Astrocyte (in vitro differentiated cells and primary cell): ENCODE measurements around the gene PARL. TPM values are rescaled to one million over a fixed set of nuclear protein-coding genes. Genes with fewer than 3 reads are reported as not detected.
A peak's percentile ranks its signal among the peaks of the same experiment; 100 is the strongest.

ENCODE experiments used
- DNase-seq: peaks from one replicate; pipeline ENCODE4 v3.0.0-alpha.2; 2010; ENCODE audit warnings: low read depth
- FAIRE-seq: peaks from 2 replicates; lab custom pipeline; 2011; peaks lifted over from hg19 to GRCh38; lab: Jason Lieb, UNC
- H2AFZ ChIP-seq: 2 replicates; pipeline ENCODE4 v1.6.0; 2012; ENCODE audit warnings: low read depth, low read length, inconsistent platforms
- H3K27ac ChIP-seq: 2 replicates; pipeline ENCODE4 v1.5.1; 2011; ENCODE audit warnings: low read depth, low read length, inconsistent platforms
- H3K27me3 ChIP-seq: 2 replicates; pipeline ENCODE4 v1.6.0; 2011; ENCODE audit warnings: low read length, inconsistent platforms; ENCODE audit not compliant: insufficient read depth
- H3K36me3 ChIP-seq: 2 replicates; pipeline ENCODE4 v1.5.1; 2011; ENCODE audit warnings: low read length, inconsistent platforms; ENCODE audit not compliant: insufficient read depth
- H3K4me1 ChIP-seq: 2 replicates; pipeline ENCODE4 v1.5.1; 2011; ENCODE audit warnings: low read length, inconsistent platforms; ENCODE audit not compliant: insufficient read depth
- H3K4me2 ChIP-seq: 2 replicates; pipeline ENCODE4 v1.6.0; 2012; ENCODE audit warnings: low read length, inconsistent platforms
- H3K4me3 ChIP-seq: 2 replicates; pipeline ENCODE4 v1.5.1; 2011; ENCODE audit warnings: low read depth, mild to moderate bottlenecking, low read length, inconsistent platforms; ENCODE audit not compliant: insufficient read depth
- H3K79me2 ChIP-seq: 2 replicates; pipeline ENCODE4 v1.6.0; 2012; ENCODE audit warnings: mild to moderate bottlenecking, low read length, inconsistent platforms; ENCODE audit not compliant: insufficient read depth
- H3K9ac ChIP-seq: 2 replicates; pipeline ENCODE4 v1.6.0; 2012; ENCODE audit warnings: mild to moderate bottlenecking, low read length, inconsistent platforms
- H3K9me3 ChIP-seq: 2 replicates; pipeline ENCODE4 v1.5.1; 2012; ENCODE audit warnings: low read depth, mild to moderate bottlenecking, low read length, inconsistent platforms; ENCODE audit not compliant: insufficient read depth
- H4K20me1 ChIP-seq: 2 replicates; pipeline ENCODE4 v1.6.0; 2012; ENCODE audit warnings: low read length, inconsistent platforms; ENCODE audit not compliant: insufficient read depth
- H3K27ac Mint-ChIP-seq: one replicate; pipeline ENCODE4 v1.8.0; 2021; ENCODE audit warnings: mild to moderate bottlenecking, mixed read lengths; ENCODE audit not compliant: unreplicated experiment
- H3K27me3 Mint-ChIP-seq: one replicate; pipeline ENCODE4 v1.8.0; 2021; ENCODE audit warnings: low read depth, mixed read lengths; ENCODE audit not compliant: unreplicated experiment
- H3K36me3 Mint-ChIP-seq: one replicate; pipeline ENCODE4 v1.8.0; 2021; ENCODE audit warnings: low read depth, mixed read lengths; ENCODE audit not compliant: unreplicated experiment
- H3K4me1 Mint-ChIP-seq: one replicate; pipeline ENCODE4 v1.8.0; 2021; ENCODE audit warnings: low read depth, mixed read lengths; ENCODE audit not compliant: unreplicated experiment
- H3K4me3 Mint-ChIP-seq: one replicate; pipeline ENCODE4 v1.8.0; 2021; ENCODE audit warnings: mild to moderate bottlenecking, moderate library complexity, mixed read lengths; ENCODE audit not compliant: unreplicated experiment
- H3K9me3 Mint-ChIP-seq: one replicate; pipeline ENCODE4 v1.8.0; 2021; ENCODE audit warnings: mild to moderate bottlenecking, mixed read lengths; ENCODE audit not compliant: unreplicated experiment
- CTCF ChIP-seq: IDR thresholded peaks from 2 replicates; pipeline ENCODE4 v1.5.1; 2011; ENCODE audit warnings: low read depth, mild to moderate bottlenecking, inconsistent platforms, low read length, moderate library complexity; ENCODE audit not compliant: insufficient read depth
- EZH2 ChIP-seq: IDR thresholded peaks from 2 replicates; pipeline ENCODE4 v1.6.1; 2012; ENCODE audit warnings: mild to moderate bottlenecking, low read length, inconsistent platforms; ENCODE audit not compliant: insufficient read depth
- total RNA-seq: library from RNA; stranded (reverse); gene quantifications from 2 replicates; pipeline ENCODE4 v1.2.1, GENCODE V29; 2021

PARL gene
- total RNA-seq, 1 donor from 2014 or later, result 64.7 TPM

DNA sequence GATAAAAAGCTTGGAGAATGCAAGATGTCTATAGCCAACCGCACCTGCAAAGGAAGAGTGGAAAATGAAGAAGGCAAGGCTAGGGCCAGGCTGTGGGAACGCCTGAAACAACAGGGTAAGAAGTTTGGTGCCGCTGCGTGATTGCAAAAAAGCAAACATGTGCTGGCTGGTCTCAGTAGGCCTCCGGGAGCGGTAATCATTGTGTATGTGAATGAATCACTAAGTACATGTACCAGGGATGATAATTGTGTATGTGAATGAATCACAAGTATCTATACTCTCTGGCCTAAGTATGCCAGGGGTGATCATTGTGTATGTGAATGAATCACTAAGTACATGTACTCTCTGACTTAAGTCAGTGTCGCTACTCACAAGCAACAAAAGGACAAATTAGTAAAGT is 40.3 kb upstream of the PARL start:
- no peak overlapping the region for H3K27ac Mint-ChIP-seq
- no peak for TF ChIP-seq CTCF
- Histone ChIP-seq H4K20me1 (no peaks in the 10 kb centered on the region), H2AFZ (no peak overlapping the region), H3K79me2 (no peaks in the 10 kb centered on the region), H3K36me3 (peaks cover 19% of the 10 kb centered on the region), H3K9me3 (no peaks in the 10 kb centered on the region), H3K4me3 (no peak overlapping the region), H3K4me1 (no peaks in the 10 kb centered on the region), H3K27me3 (no peaks in the 10 kb centered on the region), H3K4me2 (no peak overlapping the region), H3K9ac (no peak overlapping the region), H3K27ac (no peak overlapping the region)
- H3K9me3 Mint-ChIP-seq, result peaks cover 2% of the 10 kb centered on the region
- H3K4me3 Mint-ChIP-seq, result no peak overlapping the region
- no peaks in the 10 kb centered on the region for H3K27me3 Mint-ChIP-seq
- H3K4me1 Mint-ChIP-seq, result no peaks in the 10 kb centered on the region
- FAIRE-seq (no peak), DNase-seq (peak; percentile 41)
- peaks cover 33% of the 10 kb centered on the region for H3K36me3 Mint-ChIP-seq

DNA sequence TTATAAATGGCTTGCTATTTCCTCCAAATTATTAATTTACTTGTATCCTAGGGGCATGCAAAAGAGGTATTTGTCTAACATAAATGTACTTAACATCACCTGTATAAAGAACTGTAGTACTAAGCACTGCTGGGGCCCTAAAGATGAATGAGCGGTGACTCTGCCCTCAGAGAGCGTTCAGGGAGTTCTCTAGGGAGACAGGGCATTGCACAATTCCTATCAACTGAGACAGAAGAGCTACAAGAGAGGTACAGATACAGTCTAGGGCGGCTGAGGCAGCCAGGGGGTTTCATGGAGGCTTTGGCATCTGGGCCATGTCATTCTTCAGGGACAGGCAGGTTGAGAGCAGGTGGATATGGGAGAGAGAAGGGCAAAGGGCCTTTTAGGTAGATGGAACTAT is 39.9 kb upstream of the PARL start:
- H4K20me1 ChIP-seq, result no peaks in the 10 kb centered on the region
- no peaks in the 10 kb centered on the region for H3K79me2 ChIP-seq
- no peak overlapping the region for H3K9ac ChIP-seq
- H3K36me3 ChIP-seq, result peaks cover 19% of the 10 kb centered on the region
- H3K4me1 Mint-ChIP-seq, result no peaks in the 10 kb centered on the region
- H3K36me3 Mint-ChIP-seq, result peaks cover 33% of the 10 kb centered on the region
- DNase-seq (no peak), FAIRE-seq (no peak)
- TF ChIP-seq CTCF (no peak), EZH2 (no peak)
- H3K9me3 Mint-ChIP-seq, result peaks cover 2% of the 10 kb centered on the region
- no peaks in the 10 kb centered on the region for H3K27me3 ChIP-seq
- no peak overlapping the region for H3K4me3 Mint-ChIP-seq
- H3K27me3 Mint-ChIP-seq, result no peaks in the 10 kb centered on the region
- H3K27ac ChIP-seq, result no peak overlapping the region
- H3K4me1 ChIP-seq, result no peaks in the 10 kb centered on the region
- H2AFZ ChIP-seq, result no peak overlapping the region
- no peak overlapping the region for H3K4me2 ChIP-seq
- H3K4me3 ChIP-seq, result no peak overlapping the region
- H3K27ac Mint-ChIP-seq, result no peak overlapping the region
- no peaks in the 10 kb centered on the region for H3K9me3 ChIP-seq

DNA sequence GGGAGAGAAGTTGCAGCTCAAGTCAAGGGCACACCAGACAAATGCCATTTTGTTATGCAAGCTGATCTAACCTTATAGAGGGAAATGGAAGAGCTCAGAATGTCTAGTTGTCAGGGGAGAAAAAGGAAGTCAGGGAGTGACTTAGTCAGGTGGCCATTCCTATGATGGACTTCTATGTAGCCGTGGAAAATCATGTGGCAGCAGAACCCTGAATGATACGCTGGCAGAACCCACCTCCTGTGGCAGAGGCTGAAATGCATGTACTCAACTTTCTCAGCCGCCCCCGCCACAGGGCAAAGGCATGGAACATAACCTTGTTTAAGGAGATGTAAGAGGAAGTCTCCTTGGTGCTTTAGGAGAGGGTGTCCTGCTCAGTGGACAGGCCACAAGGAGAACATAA is 37.7 kb upstream of the PARL start:
- Mint-ChIP-seq H3K4me1 (no peaks in the 10 kb centered on the region), H3K27ac (no peak overlapping the region), H3K27me3 (no peaks in the 10 kb centered on the region), H3K36me3 (peaks cover 28% of the 10 kb centered on the region), H3K9me3 (peaks cover 2% of the 10 kb centered on the region), H3K4me3 (no peak overlapping the region)
- H3K27me3 ChIP-seq, result no peaks in the 10 kb centered on the region
- no peak overlapping the region for H3K4me3 ChIP-seq
- no peak for DNase-seq
- no peaks in the 10 kb centered on the region for H3K79me2 ChIP-seq
- no peak overlapping the region for H3K9ac ChIP-seq
- no peaks in the 10 kb centered on the region for H3K4me1 ChIP-seq
- no peak for TF ChIP-seq CTCF
- no peak for TF ChIP-seq EZH2
- H3K9me3 ChIP-seq, result no peaks in the 10 kb centered on the region
- H3K36me3 ChIP-seq, result peaks cover 18% of the 10 kb centered on the region
- H2AFZ ChIP-seq, result no peak overlapping the region
- H3K27ac ChIP-seq, result no peak overlapping the region
- no peak for FAIRE-seq
- H4K20me1 ChIP-seq, result no peaks in the 10 kb centered on the region
- H3K4me2 ChIP-seq, result no peak overlapping the region
